ENCODE data around the gene AUH. TPM values are rescaled to one million over a fixed set of nuclear protein-coding genes. Genes with fewer than 3 reads are reported as not detected.

The AUH gene
- polyA plus RNA-seq, 3 donors = 4.0 to 9.9 (median 8.4) TPM

GRCh38 chr9:91211414-91211813 lies 150.3 kb downstream of the AUH start:
- peaks cover 30 to 34% of the 10 kb centered on the region in 2 donors for H3K4me1 ChIP-seq (ENCODE audit: control insufficient read depth in 1 of 2, insufficient read depth in 2 of 2, low read length in 2 of 2)
- H3K27me3 ChIP-seq (ENCODE audit: control insufficient read depth in 2 of 2, insufficient read depth in 2 of 2, low read length in 2 of 2) = no peaks in the 10 kb centered on the region
- intact Hi-C loops (cut with micrococcal nuclease) = loop anchor here (5.0 kb wide), 1 partner anchor 36 kb away; no protein-coding TSS in a partner anchor
- no peaks in the 10 kb centered on the region for H4K20me1 ChIP-seq (ENCODE audit: insufficient read depth, low read length)
- no peak overlapping the region for H2AFZ ChIP-seq (ENCODE audit: insufficient read depth, low read depth, low read length, poor library complexity, severe bottlenecking)
- Mint-ChIP-seq H3K4me1 (peaks cover 34% of the 10 kb centered on the region), H3K4me3 (no peak overlapping the region), H3K27me3 (ENCODE audit: low read depth in 3 of 3) (peaks cover 0 to 4% (median 0%) of the 10 kb centered on the region in 3 donors), H3K36me3 (peaks cover 0 to 1% of the 10 kb centered on the region in 2 donors), H3K9me3 (peaks cover 0 to 3% (median 0%) of the 10 kb centered on the region in 7 donors), H3K27ac (no peak overlapping the region)
- no peak overlapping the region for H3K9ac ChIP-seq (ENCODE audit: insufficient read depth, low read length, poor library complexity, severe bottlenecking)
- TF ChIP-seq, protein P1, sequence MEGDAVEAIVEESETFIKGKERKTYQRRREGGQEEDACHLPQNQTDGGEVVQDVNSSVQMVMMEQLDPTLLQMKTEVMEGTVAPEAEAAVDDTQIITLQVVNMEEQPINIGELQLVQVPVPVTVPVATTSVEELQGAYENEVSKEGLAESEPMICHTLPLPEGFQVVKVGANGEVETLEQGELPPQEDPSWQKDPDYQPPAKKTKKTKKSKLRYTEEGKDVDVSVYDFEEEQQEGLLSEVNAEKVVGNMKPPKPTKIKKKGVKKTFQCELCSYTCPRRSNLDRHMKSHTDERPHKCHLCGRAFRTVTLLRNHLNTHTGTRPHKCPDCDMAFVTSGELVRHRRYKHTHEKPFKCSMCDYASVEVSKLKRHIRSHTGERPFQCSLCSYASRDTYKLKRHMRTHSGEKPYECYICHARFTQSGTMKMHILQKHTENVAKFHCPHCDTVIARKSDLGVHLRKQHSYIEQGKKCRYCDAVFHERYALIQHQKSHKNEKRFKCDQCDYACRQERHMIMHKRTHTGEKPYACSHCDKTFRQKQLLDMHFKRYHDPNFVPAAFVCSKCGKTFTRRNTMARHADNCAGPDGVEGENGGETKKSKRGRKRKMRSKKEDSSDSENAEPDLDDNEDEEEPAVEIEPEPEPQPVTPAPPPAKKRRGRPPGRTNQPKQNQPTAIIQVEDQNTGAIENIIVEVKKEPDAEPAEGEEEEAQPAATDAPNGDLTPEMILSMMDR (IDR thresholded peaks at IDR 0.05) = no peak
- 100% methylated on average over 1 of the region's 7 CpGs for WGBS (ENCODE audit: insufficient coverage)
- H3K27ac ChIP-seq (ENCODE audit: low read depth in 1 of 2, low read length in 2 of 2) = no peak overlapping the region
- no peak overlapping the region for H3K4me3 ChIP-seq (replicated peaks in 1 of 3; ENCODE audit: low read depth in 2 of 3, low read length in 3 of 3)
- DNase-seq = no peak
- no peaks in the 10 kb centered on the region for H3K79me2 ChIP-seq (ENCODE audit: insufficient read depth, low read length)
- no peak overlapping the region for H3K4me2 ChIP-seq (replicated peaks; ENCODE audit: extremely low read depth, low read length, poor library complexity, severe bottlenecking)
- H3K9me3 ChIP-seq (replicated peaks in 1 of 2; ENCODE audit: control insufficient read depth in 1 of 2, insufficient read depth in 1 of 2, low read length in 2 of 2) = no peaks in the 10 kb centered on the region
- H3K36me3 ChIP-seq (replicated peaks in 1 of 2; ENCODE audit: control insufficient read depth in 1 of 2, insufficient read depth in 2 of 2, low read length in 2 of 2) = no peaks in the 10 kb centered on the region

- Mint-ChIP-seq H3K4me3 (no peak overlapping the region), H3K27ac (no peak overlapping the region), H3K27me3 (ENCODE audit: low read depth in 3 of 3) (peaks cover 0 to 4% (median 0%) of the 10 kb centered on the region in 3 donors), H3K4me1 (peaks cover 34% of the 10 kb centered on the region), H3K36me3 (peaks cover 0 to 1% of the 10 kb centered on the region in 2 donors), H3K9me3 (peaks cover 0 to 3% (median 0%) of the 10 kb centered on the region in 7 donors)
- Histone ChIP-seq H3K79me2 (ENCODE audit: insufficient read depth, low read length) (no peaks in the 10 kb centered on the region), H3K27ac (ENCODE audit: low read depth in 1 of 2, low read length in 2 of 2) (no peak overlapping the region), H2AFZ (ENCODE audit: insufficient read depth, low read depth, low read length, poor library complexity, severe bottlenecking) (no peak overlapping the region), H3K9me3 (replicated peaks in 1 of 2; ENCODE audit: control insufficient read depth in 1 of 2, insufficient read depth in 1 of 2, low read length in 2 of 2) (no peaks in the 10 kb centered on the region), H3K27me3 (ENCODE audit: control insufficient read depth in 2 of 2, insufficient read depth in 2 of 2, low read length in 2 of 2) (no peaks in the 10 kb centered on the region), H3K4me2 (replicated peaks; ENCODE audit: extremely low read depth, low read length, poor library complexity, severe bottlenecking) (no peak overlapping the region), H3K4me1 (ENCODE audit: control insufficient read depth in 1 of 2, insufficient read depth in 2 of 2, low read length in 2 of 2) (peaks cover 30 to 34% of the 10 kb centered on the region in 2 donors), H3K9ac (ENCODE audit: insufficient read depth, low read length, poor library complexity, severe bottlenecking) (no peak overlapping the region), H4K20me1 (ENCODE audit: insufficient read depth, low read length) (no peaks in the 10 kb centered on the region), H3K36me3 (replicated peaks in 1 of 2; ENCODE audit: control insufficient read depth in 1 of 2, insufficient read depth in 2 of 2, low read length in 2 of 2) (no peaks in the 10 kb centered on the region), H3K4me3 (replicated peaks in 1 of 3; ENCODE audit: low read depth in 2 of 3, low read length in 3 of 3) (no peak overlapping the region)
- intact Hi-C loops (cut with micrococcal nuclease) = loop anchor here (5.0 kb wide), 1 partner anchor 37 kb away; no protein-coding TSS in a partner anchor
- WGBS (ENCODE audit: insufficient coverage) = 100% methylated on average over 4 of the region's 6 CpGs
- DNase-seq = no peak
- TF ChIP-seq, protein P1 (IDR thresholded peaks at IDR 0.05) = no peak
Observed at GRCh38 chr9:91210318-91210717, 151.4 kb downstream of the AUH start.
